Stimulated activated CD8-positive, alpha-beta memory T cell treated with anti-CD3 and anti-CD28 coated beads, Interleukin-7, amount 100 ng/mL, for 24 hours (primary cell): ENCODE measurements around the gene ST6GALNAC5.
"Not testable (repeated sequence)": the region's sequence is repeated elsewhere in the genome, so short reads cannot be mapped to it uniquely, and the experiment has no call there.

Source experiments
- DNase-seq: peaks from one replicate; pipeline ENCODE4 v3.0.0-alpha.2; 2020; ENCODE audit warnings: low read depth

ST6GALNAC5 gene

DNA sequence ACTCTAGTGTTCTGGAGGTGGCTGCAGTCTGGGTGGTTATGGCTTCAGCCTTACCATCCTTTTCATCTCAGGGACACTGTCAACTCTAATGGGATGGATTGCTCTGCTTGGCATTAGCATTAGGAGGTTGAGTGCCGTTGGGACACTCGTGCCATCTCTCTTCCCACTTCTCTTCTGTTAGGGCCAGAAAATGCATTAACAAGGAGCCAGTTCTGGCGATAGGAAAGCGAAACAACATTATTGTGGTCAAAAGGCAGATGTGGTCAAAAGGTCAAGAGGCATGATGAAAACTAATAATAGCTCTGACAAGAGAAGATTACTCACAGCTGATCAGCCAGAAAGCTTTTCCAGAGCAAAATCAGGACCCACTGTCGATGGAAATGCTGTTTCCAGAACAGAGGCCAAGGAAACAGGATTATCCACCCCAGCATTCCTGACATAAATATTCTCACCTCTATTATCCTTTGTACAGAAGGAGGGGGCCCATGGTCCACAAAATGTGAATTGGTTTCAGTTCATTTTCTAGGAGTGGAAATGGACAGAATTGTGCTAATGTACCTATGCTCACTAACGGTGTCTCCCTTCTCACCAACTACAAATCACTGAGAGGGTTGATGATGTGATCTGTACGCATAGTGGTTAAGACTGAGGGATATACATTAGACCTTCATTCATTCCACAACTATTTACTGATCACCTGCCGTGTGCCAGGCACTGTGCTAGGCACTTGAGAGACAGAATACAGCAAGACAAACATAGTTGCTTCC lies 72.0 kb downstream of the ST6GALNAC5 start:
- DNase-seq, result no peak

- DNase-seq, result no peak
Observed at GRCh38 chr1:76939817-76940216, 72.5 kb downstream of the ST6GALNAC5 start.

GRCh38 chr1:76940571-76941335 lies 73.5 kb downstream of the ST6GALNAC5 start:
- no peak for DNase-seq

- DNase-seq, result no peak
Observed at GRCh38 chr1:76942549-76942948, 75.3 kb downstream of the ST6GALNAC5 start.

GRCh38 chr1:76944942-76945341 lies 77.7 kb downstream of the ST6GALNAC5 start:
- no peak for DNase-seq

- no peak for DNase-seq
Observed at GRCh38 chr1:76948846-76949245, 81.6 kb downstream of the ST6GALNAC5 start.

- no peak for DNase-seq
Observed at GRCh38 chr1:76949503-76949902, 82.2 kb downstream of the ST6GALNAC5 start.

DNA sequence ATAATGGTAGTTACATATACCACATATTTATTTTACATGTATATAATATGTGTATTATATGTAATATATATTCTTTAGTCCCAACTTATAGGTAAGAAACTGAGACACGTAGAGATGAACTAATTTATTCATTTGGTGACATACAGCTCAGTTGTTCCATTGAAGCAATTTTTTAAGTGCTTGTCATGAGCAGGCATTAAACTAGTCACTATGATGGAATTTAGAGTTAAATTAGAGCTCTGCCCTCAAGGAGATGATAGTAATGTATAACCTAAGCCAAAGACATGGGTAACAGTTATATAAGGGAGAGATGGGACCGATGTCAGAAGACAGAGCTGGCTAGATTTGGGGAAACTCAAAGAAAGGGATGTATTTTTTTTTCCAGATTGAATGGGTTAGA lies 83.0 kb downstream of the ST6GALNAC5 start:
- no peak for DNase-seq

DNA sequence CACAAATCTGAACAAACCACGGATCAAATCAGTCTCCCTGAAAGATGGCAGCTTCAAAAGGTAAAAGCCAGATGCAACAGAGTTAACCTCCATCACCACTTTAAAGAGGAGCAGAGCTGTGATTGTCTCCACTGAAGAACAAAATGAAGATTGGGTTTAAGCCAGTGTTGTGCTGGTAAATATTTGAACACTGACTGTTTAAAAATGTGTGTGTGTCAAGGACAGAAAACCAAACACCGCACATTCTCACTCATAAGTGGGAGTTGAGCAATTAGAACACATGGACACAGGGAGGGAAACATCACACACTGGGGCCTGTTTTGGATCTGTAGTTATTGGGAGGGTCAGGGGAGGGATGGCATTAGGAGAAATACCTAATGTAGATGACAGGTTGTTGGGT lies 83.9 kb downstream of the ST6GALNAC5 start:
- no peak for DNase-seq

DNA sequence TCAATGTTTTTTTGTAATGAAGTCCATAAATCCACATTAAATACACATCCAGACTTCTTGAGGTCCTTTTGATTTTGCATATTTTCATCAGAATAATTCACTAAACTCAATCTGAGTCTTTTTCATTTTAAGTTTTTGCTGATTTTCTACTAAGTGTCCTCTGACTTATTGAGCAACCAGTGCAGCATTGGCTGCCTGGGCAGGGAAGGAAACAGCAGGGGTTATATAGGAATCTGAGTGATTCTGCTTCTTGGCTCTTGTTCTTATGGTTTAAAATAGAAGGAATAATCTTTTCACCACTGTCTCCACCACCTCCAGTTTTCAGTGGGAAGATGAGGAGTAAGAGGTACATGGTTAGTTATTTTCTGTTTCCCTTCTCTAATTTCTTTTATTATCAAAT lies 88.4 kb downstream of the ST6GALNAC5 start:
- no peak for DNase-seq

DNA sequence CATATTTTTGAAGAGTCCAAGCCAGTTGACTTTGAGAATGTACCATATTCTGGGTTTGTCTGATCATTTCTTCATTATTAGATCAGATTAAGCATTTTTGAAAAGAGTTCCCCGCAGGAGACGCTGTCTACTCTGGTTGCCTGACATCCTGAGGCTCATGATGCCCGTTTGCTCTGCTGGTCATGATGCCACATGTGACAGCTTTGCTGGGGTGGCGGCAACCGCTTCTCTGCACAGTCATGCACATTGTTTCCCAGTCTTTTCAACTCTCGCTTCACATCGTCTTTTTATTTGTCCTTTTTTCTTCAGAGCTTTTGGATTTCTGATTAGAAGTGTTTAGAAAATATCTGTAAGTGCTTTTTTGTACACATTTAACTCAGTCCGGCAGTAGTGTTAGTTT lies 90.7 kb downstream of the ST6GALNAC5 start:
- DNase-seq, result no peak

GRCh38 chr1:76958828-76959227 lies 91.5 kb downstream of the ST6GALNAC5 start:
- no peak for DNase-seq

- DNase-seq, result no peak
Observed at GRCh38 chr1:76959556-76959955, 92.3 kb downstream of the ST6GALNAC5 start.

- DNase-seq, result no peak
Observed at GRCh38 chr1:76961181-76961819, 94.0 kb downstream of the ST6GALNAC5 start.

DNA sequence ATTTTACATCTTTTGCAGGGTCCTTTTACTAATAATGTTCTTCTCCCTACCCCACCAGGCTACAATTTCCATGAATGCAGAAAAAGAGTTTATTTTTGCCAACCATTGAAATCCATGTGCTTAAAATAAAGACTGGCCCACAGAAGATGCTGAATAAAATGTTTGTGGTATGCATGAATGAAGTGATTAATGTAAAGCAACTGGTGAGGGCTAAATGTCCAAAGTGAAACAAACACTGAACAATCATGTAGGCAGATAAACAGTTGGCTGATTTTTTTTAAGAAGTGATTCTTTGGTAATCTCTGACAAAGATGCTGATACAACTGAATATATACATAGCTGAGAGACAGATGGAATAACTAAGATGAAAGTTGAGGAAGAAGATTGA lies 94.5 kb downstream of the ST6GALNAC5 start:
- no peak for DNase-seq

DNA sequence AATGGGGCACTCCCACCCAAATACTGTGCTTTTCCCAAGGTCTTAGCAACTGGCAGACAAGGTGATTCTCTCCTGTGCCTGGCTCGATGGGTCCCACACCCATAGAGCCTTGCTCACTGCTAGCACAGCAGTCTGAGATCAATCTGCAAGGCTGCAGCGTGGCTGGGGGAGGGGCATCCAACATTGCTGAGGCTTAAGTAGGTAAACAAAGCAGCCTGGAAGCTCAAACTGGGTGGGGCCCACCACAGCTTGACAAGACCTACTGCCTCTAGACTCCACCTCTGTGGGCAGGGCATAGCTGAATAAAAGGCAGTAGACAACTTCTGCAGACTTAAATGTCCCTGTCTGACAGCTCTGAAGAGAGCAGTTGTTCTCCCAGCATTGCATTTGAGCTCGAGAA lies 114.0 kb downstream of the ST6GALNAC5 start:
- DNase-seq, result not testable (repeated sequence)

DNA sequence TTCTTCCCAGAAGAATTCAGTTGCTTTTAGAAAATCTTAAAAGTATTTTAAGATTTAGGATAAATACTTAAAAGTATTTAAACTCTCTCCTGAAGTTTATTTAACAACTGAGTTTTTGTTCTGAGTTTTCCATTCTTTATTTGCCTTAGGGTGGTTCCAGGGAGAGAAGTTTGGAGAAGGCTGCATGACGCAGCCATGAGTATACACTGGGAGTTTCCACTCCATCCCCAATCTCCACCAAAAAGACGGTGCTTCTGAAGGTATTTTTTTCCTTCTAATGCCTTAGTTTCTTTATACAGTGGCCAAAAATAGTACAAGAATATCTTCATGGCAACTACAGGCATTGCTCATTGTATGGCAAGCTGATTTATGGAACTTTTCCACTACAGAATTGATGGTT lies 122.7 kb downstream of the ST6GALNAC5 start:
- DNase-seq, result no peak

DNA sequence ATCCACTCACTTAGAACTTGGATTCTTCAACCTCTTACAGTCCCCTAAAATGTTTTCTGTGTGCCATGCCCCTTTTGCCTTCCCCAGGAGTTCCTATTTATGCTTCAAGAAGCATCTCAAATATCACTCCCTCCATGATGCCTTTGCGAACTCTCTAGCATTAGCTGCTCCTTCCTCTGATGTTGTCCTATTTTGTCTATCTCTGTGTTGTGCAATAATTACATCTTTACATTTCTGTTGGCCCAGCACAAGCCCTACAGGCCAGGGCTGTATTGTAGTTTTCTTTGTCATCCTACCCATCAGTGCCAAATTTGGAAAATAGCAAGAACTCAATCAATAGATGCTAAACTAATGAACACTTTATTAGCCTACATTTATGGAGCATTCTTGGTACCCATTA lies 125.8 kb downstream of the ST6GALNAC5 start:
- no peak for DNase-seq

GRCh38 chr1:76998582-76999223 lies 131.4 kb downstream of the ST6GALNAC5 start:
- no peak for DNase-seq

DNA sequence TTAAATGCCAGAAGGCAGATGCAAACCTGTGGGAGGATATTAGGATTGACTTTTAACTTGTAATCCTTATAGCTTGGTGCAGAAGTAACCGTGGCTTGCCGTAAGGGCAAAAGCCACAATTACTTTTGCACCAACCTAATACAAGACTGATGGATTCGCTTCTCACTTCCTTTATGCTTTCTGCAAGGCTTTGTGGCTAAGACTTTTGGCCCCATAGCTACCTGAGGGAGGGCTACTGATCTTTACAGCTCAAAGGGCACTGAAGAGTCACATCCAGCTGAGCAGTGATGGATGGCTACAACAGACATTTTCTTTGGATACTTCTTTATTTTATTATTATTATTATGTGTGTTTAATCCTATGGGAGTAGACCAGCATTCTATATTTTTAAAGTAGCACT lies 140.4 kb downstream of the ST6GALNAC5 start:
- no peak for DNase-seq

- no peak for DNase-seq
Observed at GRCh38 chr1:77010937-77011336, 143.7 kb downstream of the ST6GALNAC5 start.

DNA sequence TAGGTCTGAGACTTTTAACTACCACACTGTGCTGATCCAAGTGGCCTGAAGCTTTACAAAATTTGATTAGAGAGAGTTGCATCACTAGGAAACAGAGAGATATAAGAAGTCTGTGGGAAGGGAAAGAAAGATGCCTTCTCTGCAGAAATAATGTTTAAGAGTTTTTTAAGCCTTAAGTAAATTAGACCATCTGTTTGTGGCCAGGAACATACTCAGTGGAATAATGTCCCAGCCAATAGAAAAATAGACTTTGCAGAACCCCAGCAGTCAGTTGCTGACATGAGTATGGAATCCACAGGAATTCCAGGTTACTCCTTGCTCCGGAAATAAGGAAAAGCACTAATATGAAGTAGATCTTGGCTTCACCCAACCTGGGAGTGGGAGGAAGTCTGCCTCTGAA lies 144.8 kb downstream of the ST6GALNAC5 start:
- DNase-seq, result no peak
